Panc1 (cell line): ENCODE results near the gene CACNA2D3. TPM values are rescaled to one million over a fixed set of nuclear protein-coding genes. Genes with fewer than 3 reads are reported as not detected.

Experiments
- ATAC-seq: fragments of 200-7000 bp; cut with Tn5 transposase; 2 replicates; pipeline ENCODE4 v1.9.1; 2020; ENCODE audit warnings: mild to moderate bottlenecking, moderate library complexity
- BruUV-seq: library from RNA; stranded (reverse); fragments of 400-500 nt; replicated peaks from 2 replicates; lab custom pipeline; 2021; lab: Mats Ljungman, UMichigan
- CTCF ChIA-PET: fragments of 300-600 bp; sonication (Branson Sonifier 250); formaldehyde crosslinking; loops from one replicate; lab custom pipeline; 2022; ENCODE audit warnings: antibody characterized with exemption; lab: Charles Lee
- POLR2A ChIA-PET: fragments of 300-600 bp; sonication (Branson Sonifier 250); formaldehyde crosslinking; loops from one replicate; lab custom pipeline; 2022; ENCODE audit warnings: antibody characterized with exemption; lab: Charles Lee
- DNase-seq: peaks from one replicate; pipeline ENCODE4 v3.0.0-alpha.2; 2010; ENCODE audit warnings: low read depth, low spot score
- H3K27ac ChIP-seq: 2 replicates; pipeline ENCODE4 v1.5.1; 2011; ENCODE audit warnings: mild to moderate bottlenecking, low read length, inconsistent platforms
- H3K27me3 ChIP-seq: fragments of 200-500 bp; sonication (Bioruptor generic); 2 replicates; pipeline ENCODE4 v1.6.0; 2014; ENCODE audit warnings: low read length, inconsistent platforms; ENCODE audit not compliant: control insufficient read depth, insufficient read depth
- H3K36me3 ChIP-seq: fragments of 200-500 bp; sonication (Bioruptor generic); 2 replicates; pipeline ENCODE4 v1.5.1; 2014; ENCODE audit warnings: inconsistent platforms, mild to moderate bottlenecking, low read length, moderate library complexity; ENCODE audit not compliant: control insufficient read depth, insufficient read depth
- H3K4me1 ChIP-seq: 2 replicates; pipeline ENCODE4 v1.5.1; 2011; ENCODE audit warnings: inconsistent platforms, mild to moderate bottlenecking, low read length, moderate library complexity; ENCODE audit not compliant: control insufficient read depth, insufficient read depth
- H3K4me3 ChIP-seq, 2 experiments: 2 replicates each; pipeline ENCODE4 v1.5.1; 2011 to 2012; ENCODE audit warnings: low read depth in 2 of 2, low read length in 2 of 2, mild to moderate bottlenecking in 2 of 2, inconsistent platforms in 1 of 2, moderate library complexity in 1 of 2
- H3K9me3 ChIP-seq: fragments of 200-500 bp; sonication (Bioruptor generic); 2 replicates; pipeline ENCODE4 v1.5.1; 2014; ENCODE audit warnings: low read depth, mild to moderate bottlenecking, inconsistent platforms, low read length, moderate library complexity; ENCODE audit not compliant: control insufficient read depth, insufficient read depth
- CTCF ChIP-seq: fragments of 450-650 bp; IDR thresholded peaks from 2 replicates; pipeline ENCODE4 v1.5.1; 2017; ENCODE audit warnings: mild to moderate bottlenecking
- POLR2AphosphoS5 ChIP-seq: IDR thresholded peaks from 2 replicates; pipeline ENCODE4 v1.6.1; 2012; ENCODE audit warnings: mild to moderate bottlenecking, low read depth, low read length, moderate library complexity
- REST ChIP-seq, 2 experiments: IDR thresholded peaks; 2 replicates each; pipeline ENCODE4 v1.6.1; 2011 to 2012; ENCODE audit warnings: low read depth in 2 of 2, control low read depth in 1 of 2, low read length in 1 of 2, mild to moderate bottlenecking in 1 of 2, moderate library complexity in 1 of 2; ENCODE audit not compliant: insufficient read depth in 1 of 2
- SIN3A ChIP-seq: IDR thresholded peaks from 2 replicates; pipeline ENCODE4 v1.6.1; 2012; ENCODE audit warnings: low read depth, mild to moderate bottlenecking, low read length, moderate library complexity, borderline replicate concordance; ENCODE audit not compliant: insufficient read depth
- TCF7L2 ChIP-seq: IDR thresholded peaks from 2 replicates; pipeline ENCODE4 v1.6.1; 2011; ENCODE audit warnings: mild to moderate bottlenecking, low read depth, low read length, inconsistent platforms
- in situ Hi-C: cut with HindIII; loops from 2 replicates; pipeline ENCODE4 v1.10.0; 2016; ENCODE audit warnings: low sequenced_read_pairs, low pct_unique_long_range_greater_than_20kb
- intact Hi-C: fragments of 100-400 bp; cut with micrococcal nuclease; formaldehyde crosslinking; loops from one replicate; pipeline ENCODE4 v1.10.0; 2022; ENCODE audit not compliant: unreplicated experiment
- total RNA-seq: library from RNA; stranded (reverse); gene quantifications from one replicate; pipeline ENCODE4 v1.2.1, GENCODE V29; 2021; ENCODE audit not compliant: unreplicated experiment

The CACNA2D3 gene
- total RNA-seq, 1 experiment from 2014 or later, result 0.41 TPM

GRCh38 chr3:54968546-54969172, 846.3 kb downstream of the CACNA2D3 start:
- H3K27ac ChIP-seq, result no peak overlapping the region
- ATAC-seq, result no peak
- H3K4me3 ChIP-seq, result no peak overlapping the region
- no peak for DNase-seq
- H3K36me3 ChIP-seq, result no peaks in the 10 kb centered on the region
- no peaks in the 10 kb centered on the region for H3K4me1 ChIP-seq
- no peaks in the 10 kb centered on the region for H3K9me3 ChIP-seq
- intact Hi-C loops (no loop called here), in situ Hi-C loops (no loop called here)
- ChIA-PET CTCF (no interaction called here), POLR2A (no interaction called here)
- no peak for TF ChIP-seq REST (IDR thresholded peaks at IDR 0.05; ENCODE audit: insufficient read depth in 1 of 2, low read depth in 2 of 2, low read length in 1 of 2)
- TF ChIP-seq SIN3A, result no peak
- no peak for TF ChIP-seq TCF7L2
- TF ChIP-seq POLR2AphosphoS5, result no peak
- TF ChIP-seq CTCF, result no peak
- BruUV-seq, result no TSS peak
- no peaks in the 10 kb centered on the region for H3K27me3 ChIP-seq

GRCh38 chr3:54969652-54970051, 847.3 kb downstream of the CACNA2D3 start:
- H3K27me3 ChIP-seq, result no peaks in the 10 kb centered on the region

More at GRCh38 chr3:54969652-54970051, 847.3 kb downstream of the CACNA2D3 start:
- CTCF ChIA-PET, result no interaction called here
- Histone ChIP-seq H3K4me1 (no peaks in the 10 kb centered on the region), H3K4me3 (no peak overlapping the region), H3K27ac (no peak overlapping the region), H3K36me3 (no peaks in the 10 kb centered on the region), H3K9me3 (no peaks in the 10 kb centered on the region)
- no peak for DNase-seq
- POLR2A ChIA-PET, result no interaction called here
- in situ Hi-C loops (no loop called here), intact Hi-C loops (no loop called here)
- BruUV-seq, result no TSS peak
- no peak for ATAC-seq
- TF ChIP-seq CTCF (no peak), SIN3A (no peak), TCF7L2 (no peak), POLR2AphosphoS5 (no peak), REST (IDR thresholded peaks at IDR 0.05; ENCODE audit: insufficient read depth in 1 of 2, low read depth in 2 of 2, low read length in 1 of 2) (no peak)
